Ramos (cell line): Measurements from ENCODE around the gene HSPG2.
"Not testable (repeated sequence)": the region's sequence is repeated elsewhere in the genome, so short reads cannot be mapped to it uniquely, and the experiment has no call there.

Experiments
- in situ Hi-C: fragments of 300-500 bp; cut with MboI; formaldehyde crosslinking; loops from one replicate; pipeline ENCODE4 v1.14.3; 2022; ENCODE audit warnings: low sequenced_read_pairs; ENCODE audit not compliant: unreplicated experiment

Gene HSPG2

DNA sequence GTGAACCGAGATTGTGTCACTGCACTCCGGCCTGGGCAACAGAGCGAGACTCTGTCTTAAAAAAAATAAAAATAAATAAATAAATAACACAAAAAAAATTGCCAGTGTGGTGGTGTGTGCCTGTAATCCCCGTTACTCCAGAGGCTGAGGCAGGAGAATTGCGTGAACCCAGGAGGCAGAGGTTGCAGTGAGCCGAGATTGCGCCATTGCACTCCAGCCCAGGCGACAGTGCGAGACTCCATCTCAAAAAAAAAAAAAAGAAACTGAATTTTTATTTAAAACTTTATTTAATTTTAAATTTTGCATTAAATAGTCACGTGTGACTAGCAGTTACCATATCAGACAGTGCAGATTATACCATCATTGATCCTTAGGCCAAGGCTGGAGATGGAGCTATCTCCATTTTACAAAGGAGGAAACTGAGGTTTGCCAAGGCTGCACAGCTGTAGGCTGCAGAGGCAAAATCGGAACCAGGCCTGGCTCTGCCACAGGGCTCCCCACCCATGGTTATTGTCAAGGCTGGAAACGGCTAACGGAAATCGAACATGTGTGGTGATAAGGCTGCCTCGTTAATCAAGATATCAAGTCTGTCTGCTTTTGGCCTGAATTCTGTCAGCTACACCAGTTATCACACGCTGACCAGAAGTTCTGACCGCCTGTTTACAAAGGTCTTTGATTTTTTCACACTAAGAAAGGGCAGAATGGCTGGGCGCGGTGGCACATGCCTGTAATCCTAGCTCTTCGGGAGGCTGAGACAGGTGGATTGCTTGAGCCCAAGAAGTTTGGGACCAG lies 20.5 kb downstream of the HSPG2 start:
- in situ Hi-C loops: no loop called here

DNA sequence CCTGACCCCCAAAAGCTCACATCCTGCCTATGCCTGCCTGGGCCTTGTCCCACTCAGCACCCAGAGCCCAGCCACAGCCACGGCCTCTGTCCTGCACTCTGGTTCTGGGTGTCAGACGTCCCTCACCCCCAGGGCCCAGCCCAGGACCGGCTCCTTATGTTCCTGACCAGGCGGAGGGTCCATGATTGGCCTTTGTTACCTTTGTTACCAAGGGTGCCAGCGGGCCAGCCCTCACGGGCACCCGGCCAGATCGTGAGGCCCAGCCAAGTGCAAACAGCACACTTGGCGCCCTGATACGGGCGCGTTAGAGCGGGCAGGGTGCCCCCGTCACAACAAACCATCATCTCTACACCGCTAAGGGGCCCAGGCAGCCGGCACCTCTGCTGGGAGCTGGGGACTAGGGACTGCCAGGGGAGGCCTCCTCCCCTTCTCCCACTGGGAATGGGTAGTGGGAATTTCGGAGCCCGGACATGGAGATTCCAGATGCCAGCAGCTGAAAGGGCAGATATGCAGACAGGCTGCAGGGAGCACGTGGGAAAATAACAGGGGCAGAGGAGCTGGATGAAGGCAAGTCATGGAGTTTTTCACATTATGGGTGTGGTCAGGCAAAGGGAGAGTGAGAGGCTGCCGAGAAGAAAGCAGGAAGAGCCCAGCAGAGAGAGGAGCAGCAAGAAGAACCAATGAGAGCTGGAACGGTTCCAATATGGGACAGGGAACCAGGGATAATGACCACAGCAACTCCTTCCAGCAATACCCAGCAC lies 22.1 kb downstream of the HSPG2 start:
- in situ Hi-C loops: no loop called here

DNA sequence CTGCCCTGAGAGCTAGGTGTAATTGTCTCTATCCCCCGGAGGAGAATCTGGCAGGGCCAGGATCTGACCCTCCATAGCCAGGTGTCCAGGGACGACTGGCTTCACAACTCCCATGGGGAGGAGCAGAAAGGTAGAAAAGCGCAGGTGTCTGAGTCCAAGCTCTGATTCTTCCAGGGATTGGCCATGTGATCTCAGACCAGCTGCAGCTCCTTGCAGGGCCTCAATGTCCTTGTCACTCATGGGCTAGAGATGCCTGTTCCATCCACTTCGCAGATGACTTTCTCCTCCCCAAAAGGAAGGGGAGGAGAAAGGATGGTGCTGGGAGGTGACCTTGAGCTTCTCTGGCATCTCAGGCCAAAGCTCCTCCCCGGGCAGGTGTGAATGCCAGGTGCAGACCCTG lies 22.7 kb downstream of the HSPG2 start:
- in situ Hi-C loops: no loop called here

DNA sequence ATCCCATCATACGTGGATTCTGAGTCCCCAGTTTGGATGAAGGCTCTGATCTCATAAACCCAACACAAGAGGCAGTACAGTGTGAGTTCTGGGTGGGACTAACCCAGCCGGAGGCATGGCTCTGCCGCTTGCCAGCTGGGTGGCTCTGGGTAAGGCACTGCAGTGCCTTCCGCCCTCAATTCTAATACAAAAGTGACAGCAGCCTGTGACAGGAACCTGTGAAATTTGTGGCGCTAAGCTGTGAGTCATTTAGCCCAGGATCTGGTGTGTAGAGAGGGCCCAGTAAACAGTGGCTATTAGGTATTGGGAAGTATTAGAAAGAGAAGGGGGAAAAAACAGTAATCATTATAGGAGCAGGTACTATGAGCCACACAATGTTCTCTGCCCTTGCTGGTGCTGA lies 23.3 kb downstream of the HSPG2 start:
- in situ Hi-C loops: no loop called here

DNA sequence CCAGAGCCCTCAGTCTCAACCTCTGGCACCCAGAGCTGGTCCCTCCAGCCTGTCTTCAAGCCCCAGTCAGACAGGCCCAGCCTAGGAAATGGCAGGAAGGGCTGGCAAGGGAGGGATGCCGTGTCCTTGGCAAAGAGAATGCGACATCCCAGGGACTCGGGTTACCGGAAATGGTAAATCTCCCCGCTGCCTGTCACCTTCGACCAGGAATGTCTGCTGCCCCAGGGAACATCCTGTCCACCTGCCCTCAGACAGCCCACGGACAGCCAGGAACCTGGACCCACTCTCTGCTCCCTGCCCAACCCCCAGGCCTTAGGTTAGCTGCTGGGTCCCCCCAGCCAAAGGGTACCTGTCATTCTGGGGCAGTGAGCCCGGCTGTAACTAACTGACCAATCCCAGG lies 23.9 kb downstream of the HSPG2 start:
- in situ Hi-C loops: no loop called here

DNA sequence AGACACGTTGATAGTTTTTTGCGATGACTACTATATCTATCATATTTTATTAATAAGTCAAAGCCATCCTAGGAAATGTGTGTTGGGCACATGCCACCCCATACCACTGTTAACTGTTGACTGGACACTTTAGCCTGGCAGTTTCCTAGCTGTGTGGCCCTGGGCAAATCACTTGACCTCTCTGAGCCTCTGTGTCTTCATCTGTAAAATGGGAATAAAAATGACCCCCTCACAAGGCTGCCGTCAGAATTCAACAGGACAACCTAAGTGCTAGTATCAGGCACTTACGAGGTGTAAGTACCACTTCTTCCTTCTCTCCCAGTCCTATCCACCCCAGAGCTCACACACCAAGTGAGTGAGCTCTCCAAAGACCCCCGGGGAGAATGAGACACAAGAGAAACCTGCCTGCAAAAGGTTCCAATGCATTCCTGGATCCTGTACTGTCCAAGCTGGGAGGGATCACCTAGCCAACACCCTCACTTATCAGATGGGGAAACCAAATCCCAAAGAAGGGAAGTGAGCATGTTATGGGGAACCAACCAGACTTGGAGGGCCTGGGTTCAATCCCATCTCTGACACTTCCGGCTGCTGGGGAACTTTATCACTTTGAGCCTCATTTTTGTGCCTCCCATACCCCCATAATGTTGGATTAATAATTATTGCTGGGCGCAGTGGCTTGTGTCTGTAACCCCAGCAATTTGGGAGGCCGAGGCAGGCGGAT lies 24.9 kb downstream of the HSPG2 start:
- in situ Hi-C loops: no loop called here

DNA sequence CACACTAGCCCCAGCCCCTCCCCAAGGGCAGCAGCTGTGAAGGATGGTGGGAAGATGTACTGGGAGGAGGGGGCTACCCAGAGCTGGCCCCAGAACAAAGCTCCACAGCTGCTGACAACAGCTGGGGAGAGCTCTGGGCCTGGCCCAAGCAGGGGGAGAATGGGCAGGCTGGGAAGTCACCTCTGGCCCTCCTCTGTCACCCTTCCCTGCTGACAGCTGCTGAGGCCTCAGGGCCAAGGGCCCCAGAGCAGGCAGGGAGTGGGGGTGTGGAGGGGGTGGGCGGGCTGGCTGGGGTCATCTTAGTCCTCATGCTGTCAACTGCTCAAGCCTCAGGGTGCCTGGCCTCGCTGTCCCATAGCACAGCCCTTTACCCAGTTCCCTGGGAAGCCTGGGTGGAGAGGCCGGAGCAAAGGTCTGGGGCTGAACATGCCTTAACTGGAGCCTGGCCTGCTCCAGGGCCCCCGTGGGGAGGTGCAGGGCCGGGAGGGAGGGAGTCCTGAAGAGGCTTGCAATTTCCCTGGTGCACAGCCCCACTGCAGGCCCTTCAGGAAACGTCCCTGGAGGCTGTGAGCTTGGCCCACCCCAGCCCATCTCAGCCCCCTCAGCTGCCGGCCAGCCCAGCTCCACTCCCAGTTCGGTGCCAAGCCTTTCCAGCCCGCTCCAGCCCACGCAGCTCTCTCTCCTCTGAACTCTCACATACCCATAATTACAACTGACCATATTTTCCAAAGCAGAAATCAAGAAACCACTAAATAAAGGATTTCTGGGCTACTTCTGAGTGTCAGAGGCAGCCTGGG lies 25.7 kb downstream of the HSPG2 start:
- in situ Hi-C loops: no loop called here

DNA sequence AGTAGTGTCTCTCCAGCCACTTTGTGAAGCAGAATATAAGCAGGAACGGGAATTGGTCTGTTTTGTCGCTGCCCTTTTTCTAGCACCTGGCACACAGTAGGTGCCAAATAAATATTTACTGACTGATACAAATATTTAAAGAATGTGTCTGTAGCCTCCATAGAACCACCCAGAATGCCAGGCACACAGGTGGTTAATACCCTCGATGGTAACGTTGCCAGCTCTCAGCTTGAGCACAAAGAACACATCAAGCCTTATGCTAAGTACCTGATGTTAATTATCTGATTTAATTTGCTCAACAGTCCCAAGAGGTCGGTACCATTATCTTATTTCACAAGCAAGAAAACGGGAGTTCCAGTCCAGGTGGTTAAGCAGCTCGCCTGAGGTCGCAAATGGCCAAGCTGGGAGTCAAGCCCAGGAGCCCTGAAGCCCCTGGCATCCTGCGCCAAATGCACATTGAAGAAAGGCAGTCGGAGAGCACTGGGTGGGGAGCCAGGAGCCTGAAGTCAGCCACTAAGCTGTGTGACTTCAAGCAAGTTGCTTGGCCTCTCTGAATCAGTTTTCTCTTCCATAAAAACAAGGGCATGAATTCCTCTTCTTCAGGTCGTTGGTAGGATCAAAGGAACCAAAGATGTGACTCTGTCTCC lies 26.4 kb downstream of the HSPG2 start:
- in situ Hi-C loops: no loop called here

DNA sequence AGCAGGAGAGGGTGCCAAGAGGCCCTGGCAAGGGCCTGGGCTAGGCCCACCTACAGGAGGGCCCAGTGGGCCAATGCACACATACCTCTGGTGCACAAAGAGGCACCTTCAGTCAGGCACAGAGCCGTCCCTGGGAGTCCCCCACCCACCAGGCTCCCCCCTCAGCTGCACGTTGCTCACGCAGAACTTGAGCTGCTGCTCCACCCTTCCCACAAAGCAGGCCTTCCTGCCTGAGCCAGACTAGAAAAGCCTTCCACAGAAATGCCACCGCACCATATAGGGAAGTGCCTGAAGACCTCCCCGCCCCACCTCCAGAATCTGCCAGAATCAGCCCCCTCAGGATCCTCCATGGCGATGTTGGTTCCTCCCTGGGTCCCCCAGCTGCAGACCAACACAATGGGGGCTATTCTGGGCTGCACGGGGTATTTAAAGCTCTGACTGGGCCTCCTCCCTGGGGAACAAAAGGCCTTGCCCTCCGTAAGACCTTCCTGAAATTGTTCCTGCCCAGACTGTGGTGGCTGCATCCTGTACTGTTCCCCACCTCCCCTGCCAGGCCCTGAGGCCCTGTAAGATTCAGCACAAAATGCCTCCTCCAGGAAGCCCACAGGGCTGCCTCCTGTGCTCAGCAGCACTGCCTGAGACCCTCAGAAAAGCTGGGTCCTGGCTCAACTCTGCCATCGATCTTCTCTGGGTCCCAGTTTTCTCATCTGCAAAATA lies 27.2 kb downstream of the HSPG2 start:
- in situ Hi-C loops: no loop called here

DNA sequence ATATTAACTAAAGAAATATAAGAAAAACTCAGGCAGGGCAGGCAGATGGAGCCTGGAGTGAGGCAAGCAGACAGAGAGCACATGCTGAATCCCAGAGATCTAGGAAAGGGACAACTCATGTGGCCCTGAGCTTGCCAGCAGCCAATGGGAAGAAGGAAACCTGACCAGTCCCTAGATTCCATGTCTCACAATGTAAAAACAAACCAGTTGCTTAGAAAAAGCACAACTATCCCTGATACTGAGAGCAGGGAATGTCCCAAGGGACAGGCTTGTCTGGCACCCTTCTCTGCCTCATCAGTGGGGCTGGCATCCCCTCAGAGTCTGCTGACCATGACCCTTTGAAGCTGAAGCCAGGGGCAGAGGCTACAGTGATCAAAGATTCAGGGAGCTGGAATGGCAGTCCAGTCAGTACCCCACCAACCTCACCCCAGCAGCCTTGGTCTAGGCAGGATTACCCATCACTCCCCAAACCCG lies 27.8 kb downstream of the HSPG2 start:
- in situ Hi-C loops: no loop called here

DNA sequence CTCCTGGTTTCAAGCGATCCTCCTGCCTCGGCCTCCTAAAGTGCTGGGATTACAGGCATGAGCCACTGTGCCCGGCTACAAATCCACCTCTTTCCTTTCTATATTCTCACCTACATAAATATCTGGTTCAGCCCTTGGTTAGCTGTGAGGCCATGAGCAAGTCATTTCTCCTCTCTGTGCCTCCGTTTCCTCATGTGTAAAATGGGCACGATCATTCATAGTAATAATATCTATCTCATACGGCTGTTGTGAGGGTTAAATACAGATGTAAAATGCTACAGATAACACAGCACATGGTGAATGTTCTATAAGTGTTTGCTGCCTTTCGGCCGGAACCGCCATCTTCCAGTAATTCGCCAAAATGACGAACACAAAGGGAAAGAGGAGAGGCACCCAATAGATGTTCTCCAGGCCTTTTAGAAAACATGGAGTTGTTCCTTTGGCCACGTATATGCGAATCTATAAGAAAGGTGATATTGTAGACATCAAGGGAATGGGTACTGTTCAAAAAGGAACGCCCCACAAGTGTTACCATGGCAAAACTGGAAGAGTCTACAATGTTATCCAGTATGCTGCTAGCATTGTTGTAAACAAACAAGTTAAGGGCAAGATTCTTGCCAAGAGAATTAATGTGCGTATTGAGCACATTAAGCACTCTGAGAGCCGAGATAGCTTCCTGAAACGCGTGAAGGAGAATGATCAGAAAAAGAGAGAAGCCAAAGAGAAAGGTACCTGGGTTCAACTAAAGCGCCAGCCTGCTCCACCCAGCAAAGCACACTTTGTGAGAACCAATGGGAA lies 29.2 kb downstream of the HSPG2 start:
- in situ Hi-C loops: not testable (repeated sequence)

DNA sequence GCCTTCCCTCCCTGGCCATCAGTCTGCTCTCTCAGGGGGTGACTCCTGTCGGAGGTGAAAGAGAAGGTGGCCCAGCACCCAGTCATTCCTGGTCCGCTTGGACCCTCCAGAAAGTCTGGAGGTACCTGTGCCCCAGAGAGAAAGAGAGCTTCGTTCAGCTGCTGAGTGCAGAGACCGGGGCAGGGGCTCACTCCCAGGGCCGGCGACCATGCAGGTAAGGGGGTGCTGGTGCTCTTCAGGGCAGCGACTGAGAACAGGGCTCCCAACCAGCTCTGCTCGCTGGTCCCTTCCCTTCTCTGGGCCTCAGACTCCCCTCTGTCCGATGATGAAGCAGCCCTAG lies 30.1 kb downstream of the HSPG2 start:
- in situ Hi-C loops: no loop called here

DNA sequence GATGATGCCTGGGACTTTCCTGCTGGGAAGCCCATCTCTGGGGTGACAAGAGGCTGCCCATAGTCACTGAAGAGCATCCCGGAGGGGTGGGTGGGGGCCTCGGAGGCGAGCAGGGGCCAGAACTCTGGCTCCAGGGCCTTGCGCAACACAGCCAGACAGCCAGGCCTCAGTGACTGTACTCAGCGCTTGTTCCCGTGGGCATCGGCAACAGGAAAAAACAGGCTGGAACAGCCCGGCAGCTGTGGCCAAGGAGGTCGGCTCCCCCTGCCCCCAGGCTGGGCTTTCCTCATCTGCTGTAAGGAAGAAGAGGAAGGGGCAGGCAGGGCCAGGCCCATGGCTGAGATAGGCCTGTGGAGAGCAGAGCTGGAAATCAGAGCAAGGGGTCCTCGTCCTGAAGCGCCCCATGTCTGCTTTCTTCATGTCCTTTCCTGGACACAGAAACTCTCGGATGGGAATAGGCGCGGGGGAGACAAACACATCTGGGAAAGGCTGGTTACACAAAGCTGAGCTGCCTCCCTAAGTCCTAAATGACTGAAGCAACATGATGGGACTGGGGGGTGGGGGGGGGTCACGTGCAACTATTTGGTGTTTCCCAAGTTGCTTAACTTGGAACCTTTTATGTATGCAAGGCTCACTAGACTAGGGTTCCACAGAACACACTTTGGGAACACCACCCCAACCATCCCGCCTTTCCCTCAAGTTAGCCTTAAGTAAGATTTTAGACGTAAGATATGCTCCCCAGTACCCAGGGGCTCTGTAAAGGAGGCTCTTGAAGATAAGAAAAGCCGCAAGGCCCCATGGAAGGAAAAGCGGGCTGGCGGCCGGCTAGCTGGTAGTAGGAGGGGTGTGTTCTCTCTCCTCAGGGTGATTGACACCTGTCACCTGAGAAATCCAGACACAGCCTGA lies 30.7 kb downstream of the HSPG2 start:
- in situ Hi-C loops: no loop called here

DNA sequence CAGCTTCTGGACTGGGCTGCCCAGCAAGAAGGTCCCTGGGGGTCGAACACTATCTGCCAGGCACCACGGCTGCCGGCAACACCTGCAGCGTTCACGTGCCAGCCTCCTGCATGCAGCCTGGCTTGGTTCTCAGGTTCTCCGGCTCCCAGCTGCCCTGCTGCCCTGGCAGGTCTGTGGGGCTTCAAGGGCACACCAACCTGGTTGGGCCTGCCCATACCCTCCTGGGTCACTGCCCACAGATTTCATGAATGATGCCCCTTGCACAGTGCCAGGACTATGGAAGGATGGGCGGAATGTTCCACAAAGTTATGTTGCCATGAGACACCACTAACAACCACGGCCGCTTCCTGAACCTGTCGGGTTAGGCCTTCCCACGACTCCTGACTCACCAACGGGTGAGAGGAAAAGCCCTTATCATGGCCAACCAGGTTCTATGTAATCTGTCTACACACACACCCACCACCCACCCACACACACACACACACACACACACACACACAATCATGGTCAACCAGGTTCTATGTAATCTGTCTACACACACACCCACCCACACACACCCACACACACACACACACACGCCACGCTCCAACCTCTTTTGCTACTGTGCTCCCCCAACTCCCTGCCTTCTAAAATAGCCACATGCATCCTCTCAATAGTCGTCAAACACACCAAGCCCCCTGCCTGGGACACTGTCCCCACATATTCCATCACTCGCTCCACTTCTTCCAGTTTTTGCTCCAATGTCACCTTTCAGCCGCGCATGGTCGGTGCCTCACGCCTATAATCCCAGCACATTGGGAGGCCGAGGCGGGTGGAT lies 32.2 kb downstream of the HSPG2 start:
- in situ Hi-C loops: no loop called here

DNA sequence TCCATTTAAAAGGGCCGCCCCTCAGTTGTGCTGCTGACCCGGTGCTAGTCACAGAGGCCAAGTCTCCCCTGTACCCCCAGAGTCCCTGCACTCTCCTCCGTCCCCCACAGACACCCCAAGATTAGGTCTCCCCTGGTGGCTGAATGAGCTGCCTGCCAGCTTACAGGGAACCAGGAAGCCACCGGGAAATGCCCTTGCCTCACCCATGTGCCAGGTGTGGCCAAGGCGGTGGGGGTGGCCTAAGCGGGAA lies 32.7 kb downstream of the HSPG2 start:
- in situ Hi-C loops: no loop called here

DNA sequence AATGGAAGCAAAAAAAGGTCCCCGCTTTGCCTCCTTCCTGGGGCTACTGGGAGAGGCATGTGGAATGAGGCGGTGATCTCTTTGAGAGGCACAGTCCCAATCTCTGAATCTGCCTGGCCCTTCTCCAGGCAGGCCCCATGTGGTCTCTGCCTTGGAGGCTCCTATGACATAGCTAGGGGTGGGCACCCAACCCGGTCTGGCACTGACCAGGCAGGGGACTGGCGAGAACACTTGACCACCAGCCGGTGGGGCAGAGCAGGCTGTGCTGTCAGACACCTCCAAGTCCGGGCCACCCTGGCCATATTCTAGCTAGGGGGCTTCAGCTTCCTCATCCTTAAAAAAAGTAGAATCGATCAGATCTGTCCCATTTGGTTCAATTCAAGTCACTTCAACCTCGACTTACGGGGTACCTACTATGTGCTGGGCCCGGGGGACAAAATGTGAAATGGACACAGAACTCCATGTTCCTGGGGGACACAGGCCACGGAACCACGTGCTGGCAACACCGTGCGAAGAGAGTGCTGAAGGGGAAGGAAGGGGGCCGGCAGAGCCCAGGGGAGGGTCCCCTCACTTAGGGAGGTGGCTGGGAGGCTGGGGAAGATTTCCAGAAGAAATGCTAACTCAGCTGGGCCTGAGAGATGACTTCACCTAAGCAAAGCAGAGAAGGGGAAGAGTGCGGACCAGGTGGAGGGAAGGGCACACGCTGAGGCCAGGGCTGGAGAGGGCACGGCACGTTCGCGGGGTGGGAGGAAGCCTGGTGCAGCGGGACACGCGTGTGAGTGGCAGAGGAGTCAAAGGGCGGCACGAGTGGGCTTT lies 33.3 kb downstream of the HSPG2 start:
- in situ Hi-C loops: no loop called here
